Measurements from ENCODE around the gene KIF5B.
"Not testable (repeated sequence)": the region's sequence is repeated elsewhere in the genome, so short reads cannot be mapped to it uniquely, and the experiment has no call there.

KIF5B gene

DNA sequence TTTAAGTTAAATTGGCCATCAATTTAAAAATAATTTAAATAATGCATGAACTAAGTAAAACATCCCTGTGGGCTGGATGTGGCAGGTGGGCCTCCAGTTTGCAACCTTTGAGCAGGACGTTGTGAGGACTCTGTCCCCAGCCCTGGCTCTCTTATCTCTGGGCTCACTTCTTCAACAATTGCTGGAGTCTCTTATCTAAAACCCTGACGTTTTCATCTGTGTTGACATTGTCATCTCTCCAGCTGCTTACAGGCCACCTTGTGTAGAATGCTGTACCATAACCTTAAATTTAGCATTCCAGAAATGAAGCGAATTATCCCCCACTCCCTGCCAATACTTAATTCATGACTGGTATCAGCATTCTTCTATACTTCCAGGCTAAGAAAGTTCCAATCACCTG, 3.2 kb upstream of the KIF5B start:
- no peak for DNase-seq

DNA sequence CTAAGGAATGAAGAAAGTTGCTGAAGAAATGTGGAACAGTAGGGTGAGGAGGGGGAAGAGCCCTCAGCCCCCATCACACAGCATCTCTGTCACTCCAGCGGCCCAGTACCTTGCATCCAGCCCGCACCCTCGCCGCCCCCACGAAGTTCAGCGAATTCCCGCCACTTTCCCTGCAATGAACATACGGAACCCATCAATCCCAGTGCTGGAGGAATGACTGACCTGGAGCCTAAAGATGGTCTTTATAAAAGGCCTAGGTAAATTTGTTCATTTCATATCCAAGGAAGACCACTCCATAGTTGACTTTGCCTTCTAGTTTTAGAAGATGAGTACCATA, 779 bp upstream of the KIF5B start:
- no peak for DNase-seq

DNA sequence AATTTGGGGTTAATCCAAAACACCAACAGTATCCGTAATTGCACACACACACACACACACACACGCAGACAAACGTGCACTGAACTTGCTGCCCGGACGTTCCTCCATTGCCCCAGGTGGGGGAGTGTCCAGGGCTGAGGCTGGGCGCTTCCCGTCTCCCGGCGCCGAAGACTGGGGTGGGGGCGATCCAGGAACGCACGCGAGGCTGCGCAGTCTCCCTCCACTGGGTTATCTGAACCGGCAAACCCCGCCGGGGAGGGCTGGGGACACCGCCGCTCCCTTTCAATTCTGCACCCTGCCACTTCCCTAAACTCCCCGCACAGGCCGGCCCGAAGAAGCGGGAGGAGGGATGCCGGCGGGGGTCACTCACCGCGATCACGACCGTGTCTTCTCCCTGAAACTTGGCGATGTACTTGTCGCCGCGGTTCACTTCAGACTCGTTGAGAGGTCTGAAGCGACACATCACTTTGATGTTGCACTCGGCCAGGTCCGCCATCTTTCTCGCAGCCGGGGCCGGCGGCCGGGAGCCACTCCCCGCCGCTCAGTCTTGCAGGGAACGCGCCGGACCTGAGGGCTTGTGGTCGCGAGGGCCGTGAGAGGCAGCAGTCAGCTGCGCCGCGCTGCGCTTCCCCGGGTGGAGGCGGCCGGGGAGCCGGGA, 618 bp downstream of the KIF5B start:
- DNase-seq = peak; percentile 56

DNA sequence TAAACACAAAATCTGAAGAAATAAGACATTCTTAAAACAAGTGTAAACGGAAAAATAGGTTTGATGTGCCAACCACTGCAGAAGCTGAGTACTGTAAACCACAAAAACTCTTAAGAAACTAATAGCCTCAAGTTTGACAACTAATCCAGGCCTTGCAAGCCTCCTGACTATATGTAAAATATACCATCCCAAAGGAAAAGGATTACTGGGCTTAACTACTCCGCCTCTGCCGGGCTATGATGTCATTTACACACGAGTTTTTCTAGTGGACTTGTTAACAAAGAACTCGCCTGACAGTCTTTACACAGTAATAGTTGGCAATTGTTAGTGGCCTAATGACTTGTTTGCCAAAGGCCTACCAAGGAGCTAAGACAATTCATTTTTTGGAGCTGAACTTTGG, 2.1 kb downstream of the KIF5B start:
- DNase-seq = peak; percentile 53

- not testable (repeated sequence) for DNase-seq
These were observed 2.8 kb downstream of the KIF5B start for GRCh38 chr10:32053392-32053791.

GRCh38 chr10:32051926-32052325, 4.3 kb downstream of the KIF5B start:
- DNase-seq = peak; percentile 51

GRCh38 chr10:32050177-32050576, 6.0 kb downstream of the KIF5B start:
- DNase-seq = no peak

DNA sequence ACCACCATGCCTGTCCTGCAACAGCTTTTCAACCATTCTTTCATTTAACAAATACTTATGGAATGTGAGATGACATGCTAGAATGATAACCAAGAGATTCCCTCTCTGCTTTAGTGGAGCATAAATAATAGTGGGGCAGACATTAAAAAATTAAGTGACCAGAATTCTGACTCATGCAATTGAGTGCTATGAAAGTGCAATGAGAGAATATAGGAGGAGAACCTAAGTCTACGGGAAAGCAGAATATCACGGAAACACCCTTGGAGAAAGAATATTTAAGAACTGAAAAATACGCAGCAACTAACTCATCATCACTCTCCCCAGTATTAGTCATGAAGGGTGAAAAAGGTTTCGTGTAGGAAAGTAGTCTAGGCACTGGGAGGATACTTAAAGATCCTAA, 7.1 kb downstream of the KIF5B start:
- DNase-seq = peak; percentile 26

DNA sequence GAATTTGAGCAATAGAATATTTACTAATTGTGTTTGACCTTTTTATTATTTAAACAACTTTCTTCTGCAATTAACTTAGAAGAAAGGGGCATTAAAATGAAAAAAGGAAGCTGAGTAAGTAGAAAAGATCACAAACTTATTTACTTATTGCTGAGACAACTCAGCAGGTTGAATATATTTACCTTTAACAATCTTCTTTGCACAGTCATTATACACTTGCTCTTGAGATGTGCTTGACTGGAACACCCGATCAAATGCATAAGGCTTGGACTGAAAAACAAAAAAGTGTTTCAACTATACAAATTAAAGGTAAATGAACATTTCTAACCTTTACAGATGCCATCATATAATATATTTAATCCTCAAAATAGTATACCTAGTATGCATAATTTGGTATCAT, 7.9 kb downstream of the KIF5B start:
- no peak for DNase-seq

- DNase-seq = peak; percentile 10
These were observed 8.3 kb downstream of the KIF5B start for GRCh38 chr10:32047881-32048280.

GRCh38 chr10:32046151-32046550, 10.1 kb downstream of the KIF5B start:
- no peak for DNase-seq

DNA sequence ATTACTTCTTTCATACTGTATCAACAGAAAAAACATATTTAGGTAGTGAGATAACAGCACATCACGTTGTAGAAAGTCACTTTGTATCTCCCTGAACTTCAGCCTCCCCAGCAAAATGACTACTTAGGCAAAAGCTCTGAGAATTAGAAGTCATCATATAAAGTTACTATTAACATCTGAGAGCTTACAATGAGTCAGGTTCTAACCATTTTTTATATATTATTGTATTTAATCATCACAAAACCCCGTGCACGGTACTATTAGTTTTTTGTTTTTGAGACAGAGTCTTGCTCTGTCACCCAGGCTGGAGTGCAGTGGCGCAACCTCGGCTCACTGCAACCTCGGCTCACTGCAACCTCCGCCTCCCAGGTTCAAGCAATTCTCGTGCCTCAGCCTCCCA, 13.5 kb downstream of the KIF5B start:
- peak; percentile 67 for DNase-seq

DNA sequence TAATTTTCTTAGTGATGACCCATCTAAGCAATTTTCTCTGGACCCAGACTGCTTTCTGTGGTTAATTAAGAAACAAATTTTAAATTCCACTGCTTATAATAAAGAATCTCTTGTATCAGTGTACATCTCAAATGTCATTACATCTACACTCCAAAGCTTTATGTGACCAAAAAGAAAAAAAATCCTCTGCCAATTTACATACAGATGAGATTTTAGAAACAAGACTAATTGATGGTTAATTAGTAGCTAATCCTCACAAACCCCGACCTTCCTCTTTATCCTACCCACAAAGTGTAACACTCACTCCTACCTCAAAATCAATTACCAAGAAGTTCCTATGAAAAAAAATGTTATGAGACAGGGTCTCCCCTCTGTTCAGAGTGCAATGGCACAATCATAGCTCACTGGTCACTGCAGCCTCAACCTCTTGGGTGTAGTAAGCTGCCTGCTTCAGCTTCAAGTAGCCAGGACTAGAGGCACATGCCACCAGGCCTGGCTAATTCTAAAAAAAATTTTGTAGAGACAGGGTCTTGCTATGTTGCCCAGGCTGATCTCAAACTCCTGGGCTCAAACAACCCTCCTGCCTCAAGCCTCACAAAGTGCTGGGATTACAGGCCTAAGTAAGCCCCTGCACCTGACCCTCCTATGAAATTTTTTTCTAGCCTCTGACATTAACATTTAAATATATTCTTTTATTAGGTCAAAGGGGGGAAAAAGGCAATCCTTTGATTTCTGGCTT, 14.8 kb downstream of the KIF5B start:
- DNase-seq = no peak

- DNase-seq = no peak
These were observed 16.5 kb downstream of the KIF5B start for GRCh38 chr10:32039734-32040133.

DNA sequence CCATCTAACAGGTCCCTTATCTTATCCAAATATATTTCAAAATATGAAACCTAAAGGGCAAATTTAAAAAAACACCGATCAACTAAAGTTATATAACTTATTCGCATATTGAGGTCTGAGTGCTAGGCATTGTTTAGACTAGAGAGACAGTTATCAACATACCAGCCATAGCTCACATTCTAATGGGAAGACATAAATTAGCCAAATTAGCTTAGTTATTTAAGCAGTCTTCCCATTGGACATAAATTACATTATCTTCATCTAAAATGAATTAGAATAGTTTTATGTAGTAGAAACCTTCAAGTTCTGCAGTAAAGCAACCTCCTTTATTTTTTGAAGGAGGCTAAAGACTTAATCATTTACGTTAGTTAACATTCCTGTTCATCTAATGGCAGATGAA, 17.4 kb downstream of the KIF5B start:
- DNase-seq = peak; percentile 61

GRCh38 chr10:32036922-32037321, 19.3 kb downstream of the KIF5B start:
- DNase-seq = no peak

- no peak for DNase-seq
These were observed 21.2 kb downstream of the KIF5B start for GRCh38 chr10:32035038-32035437.

- DNase-seq = no peak
These were observed 23.1 kb downstream of the KIF5B start for GRCh38 chr10:32033171-32033570.

DNA sequence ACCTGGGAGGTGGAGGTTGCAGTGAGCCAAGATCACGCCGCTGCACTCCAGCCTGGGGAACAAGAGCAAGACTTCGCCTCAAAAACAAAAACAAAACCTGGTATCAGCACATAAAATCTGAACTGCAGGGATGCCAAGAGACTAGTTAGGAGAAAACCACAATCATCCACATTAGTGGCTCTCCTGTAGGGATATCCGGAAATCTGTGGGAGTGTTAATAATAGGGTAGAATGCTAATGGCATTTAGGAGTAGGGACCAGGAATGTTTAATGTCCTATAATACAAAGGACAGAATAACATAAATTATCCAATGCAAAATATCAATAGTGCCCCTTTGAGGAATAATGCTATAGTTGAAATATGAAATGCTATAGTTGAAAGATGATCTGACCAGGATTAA, 24.3 kb downstream of the KIF5B start:
- no peak for DNase-seq

GRCh38 chr10:32031424-32031823, 24.8 kb downstream of the KIF5B start:
- DNase-seq = no peak

- DNase-seq = no peak
These were observed 27.5 kb downstream of the KIF5B start for GRCh38 chr10:32028710-32029109.

DNA sequence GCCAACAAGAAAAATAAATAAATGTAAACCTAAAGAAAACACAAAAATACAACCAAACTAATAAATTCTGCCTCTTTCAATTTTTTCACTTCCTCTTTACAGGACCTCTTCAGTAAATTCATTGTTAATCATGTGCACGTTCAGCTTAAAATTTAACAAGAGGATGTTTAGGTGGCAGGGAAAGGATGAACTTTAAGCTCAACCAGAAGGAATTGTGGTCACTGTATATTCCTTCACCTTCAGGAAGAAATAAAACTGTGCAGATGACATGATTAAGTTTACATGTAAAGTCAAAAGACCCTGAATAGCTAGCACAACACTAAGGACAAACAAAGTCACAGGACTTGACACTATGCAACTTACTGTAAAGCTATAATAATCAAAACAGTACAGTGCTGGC, 33.0 kb downstream of the KIF5B start:
- DNase-seq = no peak

DNA sequence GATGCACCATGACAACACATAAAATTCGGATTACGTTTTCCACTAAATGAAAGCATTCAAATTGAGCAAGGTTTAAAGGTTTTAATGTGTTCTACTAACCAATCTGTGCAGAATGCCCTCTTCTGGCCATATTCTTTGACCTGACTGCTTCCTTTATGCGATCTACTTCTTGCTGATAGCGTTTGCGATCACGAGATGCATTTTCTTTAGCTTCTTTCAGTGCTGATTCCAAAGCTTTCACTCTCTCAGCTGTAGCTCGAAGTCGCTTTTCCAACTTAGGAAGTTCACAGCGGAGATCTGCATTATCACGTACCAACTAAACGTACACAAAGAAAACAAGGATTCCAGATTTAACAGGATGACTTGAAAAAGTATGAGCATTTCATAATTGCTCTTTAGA, 39.2 kb downstream of the KIF5B start:
- DNase-seq = no peak

DNA sequence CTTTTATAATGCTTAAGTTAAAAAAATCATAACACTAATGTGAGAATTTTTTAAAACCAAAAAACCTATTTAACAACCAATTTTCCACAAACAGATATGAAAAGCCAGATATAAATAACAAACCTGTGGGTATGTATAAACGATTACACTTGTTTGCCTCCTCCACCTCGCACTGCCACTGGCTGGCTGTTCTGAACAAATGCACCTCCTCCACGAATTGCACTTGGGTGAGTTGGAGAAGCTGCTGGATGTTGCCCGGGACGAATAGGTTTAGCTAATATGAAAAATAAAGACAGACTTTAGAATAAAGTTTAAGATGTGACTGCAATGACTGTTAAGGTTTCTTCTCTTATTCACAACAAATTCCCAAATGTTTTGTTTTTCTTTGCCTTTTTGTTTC, 40.8 kb downstream of the KIF5B start:
- no peak for DNase-seq

- no peak for DNase-seq
These were observed 49.2 kb downstream of the KIF5B start for GRCh38 chr10:32007026-32007425.

Data from fibroblast of skin of abdomen (primary cell).